Measurements from ENCODE around the gene DDO.
"Not testable (repeated sequence)": the region's sequence is repeated elsewhere in the genome, so short reads cannot be mapped to it uniquely, and the experiment has no call there.

DDO gene

DNA sequence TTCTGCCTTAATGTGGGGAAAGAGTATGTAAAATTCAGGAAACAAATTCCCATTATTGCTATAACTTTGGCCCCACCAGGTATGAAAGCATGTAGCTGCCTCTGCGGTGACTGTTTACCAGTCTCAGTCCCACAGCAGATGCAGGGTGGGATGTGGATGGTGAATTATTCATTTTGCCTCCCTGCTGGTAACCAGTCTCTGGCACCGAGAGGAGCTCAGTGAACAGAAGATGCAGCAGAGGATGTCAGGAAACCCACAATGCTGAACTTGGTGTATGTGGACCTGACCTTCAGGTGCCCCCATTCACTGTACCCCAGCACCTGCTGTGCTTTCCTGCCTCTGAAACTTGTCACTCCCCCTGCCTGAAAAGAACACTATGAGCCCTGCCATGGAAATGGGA, 48.4 kb downstream of the DDO start:
- no peak for DNase-seq

DNA sequence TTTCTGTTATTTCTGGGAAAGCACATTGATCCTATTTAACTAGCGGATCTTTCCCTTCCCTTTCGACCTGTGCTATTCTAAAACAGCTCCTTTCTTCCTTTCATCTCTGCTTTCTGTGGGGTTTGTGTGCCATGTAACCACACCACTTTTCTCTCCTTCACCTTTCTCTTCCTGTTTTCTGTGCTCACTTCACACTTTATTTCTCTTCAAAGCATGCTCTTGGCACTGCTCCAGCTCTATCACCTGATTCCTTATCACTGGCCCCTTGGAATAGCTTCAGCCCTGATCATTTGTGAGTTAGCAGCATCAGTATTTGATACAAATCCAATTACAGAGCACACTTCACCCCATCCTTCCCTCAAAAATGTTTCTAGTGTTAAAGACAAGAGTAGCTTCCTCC, 49.1 kb downstream of the DDO start:
- no peak for DNase-seq

DNA sequence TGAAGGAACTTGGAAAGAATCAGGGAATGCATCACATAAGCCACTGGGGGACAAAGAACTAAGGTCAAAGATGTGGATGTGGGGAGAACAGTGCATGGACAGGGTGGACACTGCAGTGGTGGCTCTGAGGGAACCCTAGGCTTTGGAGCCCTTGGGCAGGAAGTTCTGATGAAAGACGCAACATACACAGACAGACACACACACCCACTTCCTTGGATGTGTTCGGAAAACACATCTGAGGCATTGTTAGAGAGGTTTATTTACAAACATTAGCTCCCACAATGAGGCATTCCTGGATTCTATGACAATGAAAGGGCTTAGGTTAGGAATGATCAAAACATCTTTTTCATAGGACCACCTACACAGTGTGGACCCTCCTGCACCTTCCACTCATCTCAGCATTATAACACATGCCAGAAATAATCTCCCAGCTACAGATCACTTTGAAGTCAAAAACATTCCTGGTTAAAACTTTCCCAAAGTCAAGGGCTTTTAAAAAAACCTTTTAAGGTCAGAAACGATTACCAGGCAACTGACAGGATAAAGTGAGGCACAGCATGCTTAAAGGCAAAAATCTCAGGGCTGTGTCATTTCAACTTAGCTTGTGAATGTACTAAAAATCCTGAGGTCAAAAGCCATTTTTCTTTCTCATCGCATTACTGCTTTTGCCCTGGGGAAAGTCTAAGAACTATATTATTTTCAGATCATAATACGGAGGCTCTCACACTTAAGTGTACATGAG, 50.8 kb downstream of the DDO start:
- no peak for DNase-seq

- DNase-seq: no peak
These were observed 51.6 kb downstream of the DDO start for GRCh38 chr6:110363748-110364147.

- no peak for DNase-seq
These were observed 54.7 kb downstream of the DDO start for GRCh38 chr6:110360676-110361075.

- DNase-seq: no peak
These were observed 55.8 kb downstream of the DDO start for GRCh38 chr6:110359556-110359955.

- no peak for DNase-seq
These were observed 56.7 kb downstream of the DDO start for GRCh38 chr6:110358553-110359160.

GRCh38 chr6:110357664-110358552, 57.5 kb downstream of the DDO start, which contains the start of gene METTL24:
TSS of gene METTL24 (minus strand) at chr6:110358349. CDS start at chr6:110358272, 77 bp downstream.
- DNase-seq: peak; percentile 27 to 46 (median 39)

DNA sequence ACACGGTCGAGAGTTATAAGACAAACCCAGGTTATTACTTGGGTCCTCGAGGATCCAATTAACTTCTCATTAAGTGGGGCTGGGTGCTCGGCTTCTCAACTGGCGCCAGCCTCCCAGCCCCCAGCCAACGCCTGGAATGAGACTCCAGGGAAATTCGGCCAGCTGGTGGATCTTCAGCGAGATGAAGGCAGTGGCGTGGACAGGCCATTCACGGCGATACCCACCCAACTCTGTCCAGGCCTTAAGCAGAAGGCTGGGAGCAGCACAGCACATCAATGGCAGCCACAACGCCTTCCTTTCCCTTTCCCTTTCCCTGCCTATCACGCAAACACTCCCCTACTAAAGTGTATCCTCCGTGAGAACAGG, 58.1 kb downstream of the DDO start:
- DNase-seq: no peak

- no peak for DNase-seq
These were observed 58.6 kb downstream of the DDO start for GRCh38 chr6:110356778-110357177.

DNA sequence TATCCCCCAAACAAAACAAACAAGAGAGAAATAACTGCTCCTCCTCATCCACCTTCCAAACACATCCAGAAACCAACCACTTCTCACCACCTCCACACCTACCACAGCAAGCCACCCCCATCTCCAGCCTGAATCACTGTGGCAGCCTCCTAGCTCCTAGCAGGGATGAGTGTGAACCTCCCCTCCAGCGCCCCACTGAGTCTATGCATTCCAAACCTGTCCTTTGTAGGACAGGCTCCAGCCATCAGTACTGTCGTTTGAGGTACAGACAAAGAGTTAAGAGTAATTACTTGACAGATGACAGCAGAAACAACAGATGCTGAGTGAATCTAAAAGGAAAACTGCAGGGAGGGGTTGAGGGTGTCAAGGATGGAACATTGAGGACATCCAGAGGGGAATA, 59.6 kb downstream of the DDO start:
- DNase-seq: no peak

- no peak for DNase-seq
These were observed 60.4 kb downstream of the DDO start for GRCh38 chr6:110355022-110355421.

DNA sequence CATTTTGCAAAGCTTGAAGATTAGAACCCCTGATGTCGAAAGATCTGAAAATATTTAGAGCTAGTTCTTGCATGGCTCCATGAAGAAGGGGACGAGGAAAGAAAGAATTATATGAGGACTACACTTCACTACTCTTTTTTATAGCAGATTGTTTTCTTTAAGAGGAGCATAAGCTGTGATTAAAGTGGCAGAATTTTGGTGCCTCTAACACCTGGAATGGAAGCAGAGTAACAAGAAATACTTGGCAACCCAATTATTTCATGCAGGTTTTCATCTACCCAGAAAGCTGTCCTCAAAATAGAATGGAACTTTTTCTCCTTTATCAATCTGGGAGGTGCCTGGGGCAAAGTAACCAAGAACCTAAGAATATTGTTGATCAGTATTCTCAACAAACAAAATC, 61.2 kb downstream of the DDO start:
- DNase-seq: no peak

DNA sequence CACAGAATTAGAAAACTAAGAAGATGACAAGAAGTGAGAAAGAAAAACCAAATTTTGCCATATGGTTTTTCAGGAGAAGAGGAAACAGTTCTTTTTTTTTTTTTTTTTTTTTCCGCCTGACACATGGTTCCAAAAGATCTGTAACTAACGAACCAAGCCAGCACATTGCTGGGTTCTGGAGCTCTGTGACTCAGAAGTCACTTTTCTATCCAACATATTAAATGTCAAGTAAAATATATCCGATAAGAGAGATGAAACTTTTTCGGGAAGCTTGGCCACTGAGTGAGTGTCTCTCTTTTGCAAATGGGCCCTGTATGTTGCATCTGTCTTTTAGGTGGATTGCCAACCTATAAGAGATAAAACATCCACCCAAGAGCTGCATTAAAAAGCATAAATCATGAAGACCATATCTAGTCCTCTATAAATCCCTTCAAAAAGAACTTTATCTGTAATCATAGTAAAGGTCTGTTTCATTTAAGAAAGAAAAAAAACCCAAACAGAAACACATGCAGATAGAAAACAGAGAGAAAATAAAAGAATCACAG, 61.8 kb downstream of the DDO start:
- no peak for DNase-seq

- no peak for DNase-seq
These were observed 62.7 kb downstream of the DDO start for GRCh38 chr6:110352563-110353262.

GRCh38 chr6:110351986-110352385, 63.4 kb downstream of the DDO start:
- DNase-seq: no peak

DNA sequence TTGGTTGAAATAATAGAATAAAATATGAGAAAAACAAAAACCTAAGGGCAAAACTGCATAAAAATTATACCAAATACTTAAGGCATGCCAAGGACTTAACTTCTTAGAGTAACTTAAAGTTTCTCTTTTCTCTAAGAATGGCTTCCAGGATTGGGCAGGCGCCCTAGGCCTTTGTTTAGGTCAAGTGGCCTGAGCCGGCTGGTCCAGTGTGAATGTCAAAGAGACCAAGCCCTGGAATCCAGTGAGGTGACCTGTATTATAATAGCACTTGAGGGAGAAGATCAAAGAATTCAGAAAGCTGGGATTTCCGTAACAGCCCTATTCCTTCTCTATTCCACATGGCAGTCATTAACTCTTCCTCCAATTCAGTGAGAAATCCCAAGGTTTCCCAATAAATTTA, 63.8 kb downstream of the DDO start:
- no peak for DNase-seq

GRCh38 chr6:110350593-110350992, 64.8 kb downstream of the DDO start:
- DNase-seq: not testable (repeated sequence)

DNA sequence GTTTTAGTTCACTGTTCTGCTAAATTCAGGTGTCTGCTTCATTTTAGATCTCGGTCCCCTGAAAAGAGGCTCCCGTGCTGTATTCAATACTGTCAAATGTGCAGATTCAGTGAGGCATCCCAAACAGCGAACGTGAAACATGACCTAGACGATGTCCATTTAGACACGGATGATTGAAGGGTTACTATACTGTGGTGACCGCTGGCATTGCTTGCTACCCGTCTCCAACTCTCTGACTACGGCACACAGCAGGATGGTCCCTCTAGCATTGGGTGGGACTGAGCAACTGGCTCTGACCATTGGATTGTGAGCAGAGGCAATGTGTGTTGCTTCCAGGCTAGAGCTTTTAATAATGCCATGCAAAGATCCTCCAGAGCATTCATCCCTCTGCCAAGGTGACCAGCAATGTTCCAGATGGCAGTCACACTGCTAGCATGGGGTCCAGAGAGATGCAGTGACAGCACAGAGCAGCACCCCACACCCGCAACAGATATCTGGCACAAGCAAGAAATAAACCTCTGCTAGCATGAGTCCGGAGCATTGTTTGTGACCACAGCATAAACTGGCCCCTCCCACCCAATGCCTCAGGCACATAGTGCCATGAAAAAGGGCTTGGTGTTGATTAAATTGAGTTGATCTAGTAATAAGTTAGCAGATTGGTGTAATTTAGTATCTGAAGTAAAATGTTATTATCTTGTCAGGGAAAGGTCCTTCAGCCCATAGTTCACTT, 66.2 kb downstream of the DDO start:
- no peak for DNase-seq

DNA sequence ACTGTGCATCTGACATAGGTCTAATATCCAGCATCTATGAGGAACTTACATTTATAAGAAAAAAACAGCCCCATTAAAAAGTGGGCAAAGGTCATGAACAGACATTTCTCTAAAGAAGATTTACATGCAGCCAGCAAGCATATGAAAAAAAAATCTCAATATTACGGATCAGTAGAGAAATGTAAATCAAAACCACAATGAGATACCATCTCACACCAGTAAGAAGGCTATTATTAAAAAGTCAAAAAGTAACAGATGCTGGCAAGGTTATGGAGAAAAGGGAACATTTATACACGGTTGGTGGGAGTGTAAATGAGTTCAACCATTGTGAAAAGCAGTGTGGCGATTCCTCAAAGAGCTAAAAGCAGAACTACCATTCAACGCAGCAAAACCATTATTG, 70.3 kb downstream of the DDO start:
- DNase-seq: no peak

DNA sequence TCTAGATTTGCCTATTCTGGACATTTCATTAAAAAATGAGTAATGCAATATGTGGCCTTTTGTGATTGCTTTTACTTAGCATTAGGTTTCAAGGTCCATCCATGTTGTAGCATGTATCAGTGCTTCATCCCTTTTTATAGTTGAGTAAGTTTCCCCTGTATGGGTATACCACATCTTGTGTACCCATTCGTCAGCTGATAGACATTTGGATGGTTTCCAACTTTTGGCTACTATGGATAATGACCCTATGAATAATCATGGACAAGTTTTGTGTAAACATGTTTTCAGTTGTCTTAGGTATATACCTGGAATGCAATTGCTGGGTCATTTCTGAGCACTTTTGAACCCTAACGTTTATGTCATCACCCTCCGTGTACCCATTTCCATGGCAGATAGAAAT, 72.6 kb downstream of the DDO start:
- no peak for DNase-seq
